ENCODE measurements around the gene FBXO47.
"Not testable (repeated sequence)": the region's sequence is repeated elsewhere in the genome, so short reads cannot be mapped to it uniquely, and the experiment has no call there.

FBXO47 gene

DNA sequence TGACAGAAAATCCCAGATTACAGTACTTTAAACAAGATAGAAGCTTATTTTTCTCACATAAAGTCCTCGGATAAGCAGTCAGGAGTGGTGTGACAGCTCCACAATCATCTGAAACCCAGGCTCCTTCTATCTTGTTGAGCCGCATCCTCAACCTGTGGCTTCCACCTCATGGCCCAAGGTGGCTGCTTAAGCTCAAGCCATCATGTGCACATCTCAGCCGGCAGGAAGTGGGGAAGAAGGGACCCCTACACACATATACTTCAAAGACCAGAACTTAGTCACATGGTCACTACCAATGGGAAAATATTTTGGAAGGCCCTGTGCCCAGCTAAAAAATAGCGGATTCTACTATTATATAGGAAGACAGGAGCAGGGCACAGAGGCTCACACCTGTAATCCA, 11.0 kb upstream of the FBXO47 start:
- DNase-seq = no peak

DNA sequence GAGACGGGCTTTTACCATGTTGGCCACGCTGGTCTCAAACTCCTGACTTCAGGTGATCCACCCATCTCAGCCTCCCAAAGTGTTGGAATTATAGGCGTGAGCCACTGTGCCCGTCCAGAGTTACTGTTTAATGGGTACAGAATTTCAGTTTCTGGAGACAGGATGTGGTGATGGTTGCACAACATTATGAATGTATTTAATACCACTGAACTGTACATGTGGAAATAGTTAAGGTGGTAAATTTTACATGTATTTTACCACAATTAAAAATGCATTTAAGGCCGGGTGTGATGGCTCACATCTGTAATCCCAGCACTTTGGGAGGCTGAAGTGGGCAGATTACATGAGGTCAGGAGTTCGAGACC, 9.0 kb upstream of the FBXO47 start:
- DNase-seq = not testable (repeated sequence)

DNA sequence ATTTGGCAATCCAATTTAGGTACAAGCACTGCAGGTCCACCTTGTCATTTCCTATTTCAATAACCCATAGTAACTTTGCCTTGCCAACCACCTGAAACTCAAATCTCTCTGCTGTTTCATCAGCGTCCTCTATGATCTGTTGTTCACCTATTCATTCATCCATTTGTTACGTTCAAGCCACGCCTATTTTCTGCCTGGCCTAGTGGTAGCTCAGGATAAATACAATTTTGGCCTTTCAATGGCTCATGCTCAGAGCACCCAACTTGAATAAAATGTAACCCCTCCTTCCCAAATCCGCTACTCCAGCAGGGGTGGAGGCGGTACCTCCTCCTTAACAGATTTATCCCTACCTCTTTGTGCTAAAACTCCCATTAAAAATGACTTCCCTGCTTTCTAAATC, 3.6 kb upstream of the FBXO47 start:
- no peak for DNase-seq

DNA sequence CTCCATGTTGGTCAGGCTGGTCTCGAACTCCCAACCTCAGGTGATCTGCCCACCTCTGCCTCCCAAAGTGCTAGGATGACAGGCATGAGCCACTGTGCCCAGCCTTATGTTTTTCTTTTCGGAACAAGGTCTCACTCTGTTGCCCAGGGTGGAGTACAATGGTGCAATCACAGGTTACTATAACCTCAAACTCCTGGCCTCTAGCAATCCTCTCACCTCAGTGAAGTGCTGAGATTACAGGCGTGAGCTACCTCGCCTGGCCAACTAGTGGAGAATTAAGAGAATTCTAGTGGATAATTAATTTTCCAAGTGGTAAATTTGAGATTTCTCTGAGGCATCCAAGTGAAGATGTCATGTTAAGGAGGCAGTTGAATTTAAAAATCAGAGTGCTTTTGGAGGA, 2.9 kb upstream of the FBXO47 start:
- DNase-seq = no peak

DNA sequence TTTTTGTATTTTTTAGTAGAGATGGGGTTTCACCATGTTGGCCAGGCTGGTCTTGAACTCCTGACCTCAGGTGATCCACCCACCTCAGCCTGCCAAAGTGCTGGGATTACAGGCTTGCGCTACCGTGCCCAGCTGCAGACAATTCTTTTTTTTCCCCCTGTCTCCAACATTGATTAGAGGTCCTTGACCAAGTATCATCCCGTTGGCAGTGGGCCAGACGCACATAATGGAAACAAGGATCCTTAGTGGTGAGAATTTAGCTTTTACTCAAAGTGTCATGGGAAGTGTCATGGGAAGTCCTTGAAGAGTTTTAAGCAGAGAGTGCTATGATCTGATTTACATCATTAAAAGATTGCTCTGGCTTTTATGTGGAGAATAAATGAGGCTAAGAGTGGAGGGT, 2.1 kb upstream of the FBXO47 start:
- no peak for DNase-seq

DNA sequence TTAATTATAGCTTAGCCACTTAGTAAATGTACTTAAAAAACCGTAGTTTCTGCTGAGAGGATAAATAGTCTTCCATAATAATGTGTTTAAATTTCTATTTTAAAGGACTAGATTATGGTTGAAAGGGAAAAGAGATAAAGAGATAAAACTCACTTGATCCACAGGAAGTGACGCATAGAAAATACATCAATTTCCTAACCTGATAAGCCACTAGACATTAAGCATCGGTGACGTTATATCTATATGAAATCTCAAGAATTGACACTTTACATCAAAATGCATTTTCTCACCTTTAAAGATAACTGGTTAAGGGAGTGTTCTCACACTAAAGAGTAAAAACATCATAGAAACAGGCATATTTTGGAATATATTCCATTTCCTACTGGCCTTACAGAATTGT, 5.8 kb downstream of the FBXO47 start:
- no peak for DNase-seq

DNA sequence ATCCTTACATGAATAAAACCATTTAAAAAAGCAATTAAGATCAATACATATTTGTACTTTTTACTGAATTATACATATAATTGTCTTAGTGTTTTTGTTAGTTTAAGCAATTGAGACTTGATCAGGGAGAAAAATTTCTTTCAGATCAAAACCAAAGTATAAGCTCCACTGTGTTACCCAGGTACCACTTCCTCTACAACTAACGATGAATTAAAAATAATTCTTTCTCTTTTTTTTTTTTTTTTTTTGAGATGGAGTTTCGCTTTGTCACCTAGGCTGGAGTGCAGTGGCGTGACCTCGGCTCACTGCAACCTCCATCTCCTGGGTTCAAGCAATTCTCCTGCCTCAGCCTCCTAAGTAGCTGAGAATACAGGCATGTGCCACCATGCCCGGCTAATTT, 6.8 kb downstream of the FBXO47 start:
- DNase-seq = no peak

DNA sequence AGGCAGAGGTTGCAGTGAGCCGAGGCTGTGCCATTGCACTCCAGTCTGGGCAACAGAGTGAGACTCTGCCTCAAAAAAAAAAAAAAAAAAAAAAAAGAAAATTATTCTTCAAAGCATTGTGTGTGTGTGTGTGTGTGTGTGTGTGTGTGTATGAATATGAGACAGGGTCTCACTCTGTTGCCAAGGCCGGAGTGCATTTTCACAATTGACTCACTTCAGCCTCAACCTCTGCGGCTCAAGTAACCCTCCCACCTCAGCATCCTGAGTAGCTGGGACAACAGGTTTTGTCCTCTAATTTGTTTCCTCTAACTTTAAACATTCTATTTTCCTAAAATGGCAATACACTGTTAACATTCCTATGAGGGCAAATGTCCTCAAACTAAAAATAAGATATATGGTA, 7.7 kb downstream of the FBXO47 start:
- no peak for DNase-seq

DNA sequence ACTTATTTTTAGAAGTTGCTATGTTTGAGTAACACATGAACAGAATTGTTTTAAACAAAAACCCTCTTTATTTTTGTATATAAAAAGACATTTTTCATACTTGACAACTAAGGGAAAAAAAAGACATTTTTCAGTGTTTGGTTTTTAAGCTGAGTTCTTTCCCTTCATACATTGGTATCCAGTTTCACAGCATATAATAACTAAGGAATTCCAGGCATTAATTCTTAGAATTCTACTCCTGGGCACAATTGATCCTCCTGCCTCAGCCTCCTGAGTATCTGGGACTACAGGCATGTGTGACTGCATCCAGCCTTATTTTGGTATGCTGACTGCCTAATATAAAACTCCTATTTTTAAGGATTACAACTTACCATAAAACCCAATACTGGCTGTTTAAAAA, 8.4 kb downstream of the FBXO47 start:
- no peak for DNase-seq

DNA sequence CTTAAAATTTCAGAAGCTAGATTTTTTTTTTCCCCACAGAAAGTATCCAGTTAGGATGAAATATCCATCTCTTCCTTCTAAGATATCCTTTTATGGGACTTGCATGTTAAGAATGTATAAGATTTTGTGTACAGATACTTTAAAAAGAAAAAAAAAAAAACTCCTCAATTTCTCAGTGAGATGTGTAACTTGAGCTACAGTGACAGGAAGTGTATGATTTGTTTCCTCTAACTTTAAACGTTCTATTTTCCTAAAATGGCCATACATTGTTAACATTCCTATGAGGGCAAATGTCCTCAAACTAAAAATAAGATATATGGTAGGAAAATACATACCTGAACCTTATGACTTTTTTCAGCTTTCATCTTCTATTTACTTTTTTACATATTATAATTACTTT, 8.9 kb downstream of the FBXO47 start:
- no peak for DNase-seq

DNA sequence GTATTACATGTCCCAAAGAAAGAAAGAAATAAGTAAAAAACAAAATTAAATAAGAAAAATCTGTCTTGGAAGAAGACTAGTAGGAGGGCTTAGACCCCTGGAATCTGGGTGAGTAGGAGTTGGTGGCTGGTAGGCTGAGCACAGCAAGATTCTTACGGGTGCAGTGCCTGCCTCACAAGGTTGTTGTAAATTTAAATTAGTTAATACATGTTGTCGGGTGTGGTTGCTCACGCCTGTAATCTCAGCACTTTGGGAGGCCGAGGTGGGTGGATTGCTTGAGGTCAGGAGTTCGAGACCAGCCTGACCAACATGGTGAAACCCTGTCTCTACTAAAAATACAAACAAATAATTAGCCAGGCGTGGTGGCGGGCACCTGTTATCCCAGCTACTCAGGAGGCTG, 13.4 kb downstream of the FBXO47 start:
- not testable (repeated sequence) for DNase-seq

DNA sequence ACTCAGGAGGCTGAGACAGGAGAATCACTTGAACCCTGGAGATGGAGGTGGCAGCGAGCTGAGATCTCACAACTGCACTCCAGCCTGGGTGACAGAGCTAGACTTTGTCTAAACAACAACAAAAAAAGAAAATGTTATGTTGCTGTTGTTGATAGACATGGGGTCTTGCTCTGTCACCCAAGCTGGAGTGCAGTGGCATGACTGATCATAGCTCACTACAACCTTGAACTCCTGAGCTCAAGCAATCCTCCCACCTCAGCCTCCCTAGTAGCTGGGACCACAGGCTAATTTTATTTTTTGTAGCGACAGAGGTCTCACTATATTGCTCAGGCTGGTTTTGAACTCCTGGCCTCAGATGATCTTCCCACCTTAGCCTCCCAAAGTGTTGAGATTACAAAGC, 20.0 kb downstream of the FBXO47 start:
- no peak for DNase-seq

DNA sequence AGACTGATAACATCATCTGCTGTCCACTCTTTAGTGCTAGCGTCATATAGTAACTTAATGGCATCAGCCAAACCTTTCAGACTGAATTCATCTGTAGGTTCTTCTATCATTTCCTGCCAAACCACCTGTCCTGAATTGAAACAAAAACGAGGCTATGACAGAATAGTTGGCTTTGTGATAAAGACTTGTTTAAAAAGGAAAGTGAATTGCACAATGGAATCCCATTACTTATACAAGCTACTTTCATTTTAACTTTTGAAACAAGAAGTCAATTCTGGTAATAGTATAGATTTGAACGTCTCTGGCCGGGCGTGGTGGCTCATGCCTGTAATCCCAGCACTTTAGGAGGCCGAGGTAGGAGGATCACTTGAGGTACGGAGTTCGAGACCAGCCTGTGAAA, 23.6 kb downstream of the FBXO47 start:
- no peak for DNase-seq

DNA sequence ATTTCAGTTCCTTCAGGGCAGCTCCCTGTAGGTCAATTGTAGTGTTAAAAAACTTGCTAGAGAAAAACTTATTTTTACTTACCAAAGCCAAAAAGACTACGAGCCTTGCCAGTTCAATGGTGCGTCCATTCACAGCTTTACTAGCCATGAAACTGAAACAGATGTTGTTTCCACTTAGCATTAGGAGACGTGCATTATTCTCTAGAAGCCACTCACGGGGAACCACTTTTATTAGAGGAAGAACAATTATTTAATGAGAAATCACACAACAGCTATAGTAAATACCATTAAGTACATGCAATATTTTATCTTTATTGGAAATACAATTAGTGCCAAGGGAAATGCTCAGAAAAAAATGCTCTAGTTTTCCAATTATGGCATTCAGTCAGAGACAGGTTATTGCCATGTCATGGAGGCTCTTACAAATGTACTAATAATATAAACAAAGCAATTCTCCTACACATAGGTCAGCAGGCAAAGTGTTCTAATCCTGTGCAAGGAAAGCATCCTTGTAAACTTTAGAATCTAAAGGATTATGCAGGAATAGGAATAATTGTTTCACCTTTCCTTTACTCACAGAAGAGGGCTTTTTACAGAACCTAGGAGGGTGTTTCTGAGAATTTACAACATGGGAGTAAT, 24.4 kb downstream of the FBXO47 start:
- no peak for DNase-seq

DNA sequence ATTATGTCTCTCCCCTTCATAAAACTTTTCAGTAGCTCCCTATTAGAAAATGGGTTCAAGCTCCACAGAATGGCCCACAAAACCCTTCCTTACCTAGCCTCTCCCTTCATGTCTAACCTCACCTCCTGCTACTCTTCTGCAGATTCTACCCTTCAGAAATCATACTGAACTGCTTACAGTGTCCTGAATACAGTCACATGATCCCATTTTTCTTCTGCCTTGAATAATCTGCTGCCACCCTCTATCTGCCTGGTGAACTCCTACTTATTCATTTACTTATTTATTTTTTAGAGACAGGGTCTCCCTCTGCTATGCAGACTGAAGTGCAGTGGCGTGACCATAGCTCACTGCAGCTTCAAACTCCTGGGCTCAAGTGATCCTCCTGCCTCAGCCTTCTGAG, 26.8 kb downstream of the FBXO47 start:
- DNase-seq = no peak

DNA sequence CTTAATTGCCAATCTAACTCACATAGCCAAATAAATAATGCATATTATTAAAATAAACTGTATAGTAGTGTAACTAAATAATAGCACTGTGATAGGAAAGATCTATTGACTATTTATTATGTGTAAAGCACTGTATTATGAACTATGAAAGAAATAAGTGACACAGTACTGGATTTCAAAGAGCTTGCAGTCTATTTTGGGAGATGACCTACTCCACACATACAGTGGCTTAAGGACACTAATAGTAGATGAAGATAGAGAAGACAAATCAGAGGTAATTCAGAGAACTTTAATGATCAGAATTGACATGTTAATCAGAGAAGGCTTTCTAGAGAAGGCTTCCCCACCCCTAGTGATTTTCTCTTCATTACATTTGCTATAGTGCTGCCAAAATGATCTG, 27.2 kb downstream of the FBXO47 start:
- no peak for DNase-seq

DNA sequence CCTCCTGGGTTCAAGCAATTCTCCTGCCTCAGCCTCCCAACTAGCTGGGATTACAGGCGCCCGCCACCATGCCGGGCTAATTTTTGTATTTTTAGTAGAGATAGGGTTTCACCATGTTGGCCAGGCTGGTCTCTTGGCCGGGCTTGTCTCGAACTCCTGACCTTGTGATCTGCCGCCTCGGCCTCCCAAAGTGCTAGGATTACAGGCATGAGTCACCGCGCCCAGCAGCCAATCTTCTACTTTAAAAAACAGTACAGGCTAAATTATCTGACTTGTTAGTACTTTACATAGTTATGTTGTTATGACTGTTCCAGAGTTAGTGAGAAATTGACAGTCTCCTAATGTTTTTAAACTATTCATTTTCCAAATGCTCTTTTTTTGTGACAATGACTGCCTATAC, 33.2 kb downstream of the FBXO47 start:
- DNase-seq = not testable (repeated sequence)

DNA sequence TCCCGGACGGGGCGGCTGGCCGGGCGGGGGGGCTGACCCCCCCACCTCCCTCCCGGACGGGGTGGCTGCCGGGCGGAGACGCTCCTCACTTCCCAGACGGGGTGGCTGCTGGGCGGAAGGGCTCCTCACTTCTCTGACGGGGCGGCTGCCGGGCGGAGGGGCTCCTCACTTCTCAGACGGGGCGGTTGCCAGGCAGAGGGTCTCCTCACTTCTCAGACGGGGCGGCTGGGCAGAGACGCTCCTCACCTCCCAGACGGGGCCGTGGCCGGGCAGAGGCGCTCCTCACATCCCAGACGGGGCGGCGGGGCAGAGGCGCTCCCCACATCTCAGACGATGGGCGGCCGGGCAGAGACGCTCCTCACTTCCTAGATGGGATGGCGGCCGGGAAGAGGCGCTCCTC, 36.4 kb downstream of the FBXO47 start:
- not testable (repeated sequence) for DNase-seq

DNA sequence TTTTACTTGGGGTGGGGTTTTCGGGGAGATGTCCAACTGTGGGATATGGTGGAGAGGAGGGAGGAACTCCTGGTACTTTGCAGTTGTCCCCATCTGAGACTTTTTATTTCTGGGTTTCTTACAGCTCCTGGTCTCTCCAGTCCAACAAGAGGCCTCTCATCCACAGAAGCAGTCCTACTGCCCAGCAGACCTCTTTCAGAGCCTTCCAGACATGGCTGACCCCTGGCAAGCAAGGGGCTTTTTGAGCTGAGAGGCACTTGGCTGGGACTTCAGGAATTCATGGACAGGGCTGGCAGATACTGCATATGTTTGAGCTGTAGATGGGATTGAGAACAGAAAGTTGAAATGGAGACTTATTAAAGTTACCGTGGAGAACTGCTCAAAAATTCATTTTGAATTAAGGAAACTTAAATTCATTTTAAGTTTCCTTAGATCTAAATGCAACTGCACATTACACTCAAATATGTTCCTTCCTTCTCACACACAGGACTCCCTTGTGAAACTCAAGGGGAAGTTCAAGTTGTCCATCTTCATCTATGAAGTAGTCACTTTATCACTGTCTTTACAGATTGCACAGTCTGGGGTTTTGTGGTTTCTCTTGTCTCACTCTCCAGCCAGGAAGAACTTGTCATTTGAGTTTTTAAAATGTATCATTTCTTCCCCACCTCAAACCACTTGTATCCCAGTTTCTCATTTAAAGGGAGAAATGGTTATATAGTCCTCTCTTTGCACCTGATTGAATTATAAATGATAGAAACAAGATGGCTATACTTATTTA, 40.7 kb downstream of the FBXO47 start:
- DNase-seq = no peak

DNA sequence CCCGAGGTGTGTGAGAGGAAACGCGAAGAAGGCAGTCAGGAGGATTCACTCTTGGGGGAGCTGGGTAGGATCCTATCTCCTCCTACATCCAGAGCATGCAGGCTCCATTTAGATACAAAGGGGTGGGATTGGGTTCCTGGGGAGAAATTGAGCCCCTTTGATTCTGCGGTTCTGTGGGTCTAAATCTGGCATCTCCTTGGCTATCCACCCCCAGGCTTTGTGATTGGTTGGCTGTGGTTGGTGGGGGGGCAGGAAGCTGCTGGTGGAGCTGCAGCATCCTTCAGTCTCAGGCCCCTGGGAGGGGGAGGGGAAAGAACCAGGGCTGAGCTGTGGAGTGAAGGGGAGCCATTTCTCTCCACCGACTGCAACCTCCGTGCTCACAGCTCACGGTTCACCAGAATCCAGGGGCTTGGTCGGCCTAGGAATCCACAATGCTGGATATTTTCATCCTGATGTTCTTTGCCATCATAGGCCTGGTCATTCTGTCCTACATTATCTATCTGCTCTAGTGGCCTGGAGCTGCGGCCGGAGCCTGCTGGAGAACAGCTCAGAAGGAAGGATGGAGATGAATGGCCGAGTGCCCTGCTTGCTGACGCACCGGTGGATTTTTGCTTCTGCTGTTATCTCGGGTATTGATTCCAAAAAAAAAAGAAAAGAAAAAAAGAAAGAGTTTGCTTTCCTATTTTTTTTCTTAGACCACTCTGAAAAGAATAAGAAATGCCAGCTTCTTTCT, 41.8 kb downstream of the FBXO47 start, which contains the start of gene LASP1NB:
LASP1NB (plus strand) TSS at position 352 of the 733 bp plus-strand sequence.
- DNase-seq = no peak

DNA sequence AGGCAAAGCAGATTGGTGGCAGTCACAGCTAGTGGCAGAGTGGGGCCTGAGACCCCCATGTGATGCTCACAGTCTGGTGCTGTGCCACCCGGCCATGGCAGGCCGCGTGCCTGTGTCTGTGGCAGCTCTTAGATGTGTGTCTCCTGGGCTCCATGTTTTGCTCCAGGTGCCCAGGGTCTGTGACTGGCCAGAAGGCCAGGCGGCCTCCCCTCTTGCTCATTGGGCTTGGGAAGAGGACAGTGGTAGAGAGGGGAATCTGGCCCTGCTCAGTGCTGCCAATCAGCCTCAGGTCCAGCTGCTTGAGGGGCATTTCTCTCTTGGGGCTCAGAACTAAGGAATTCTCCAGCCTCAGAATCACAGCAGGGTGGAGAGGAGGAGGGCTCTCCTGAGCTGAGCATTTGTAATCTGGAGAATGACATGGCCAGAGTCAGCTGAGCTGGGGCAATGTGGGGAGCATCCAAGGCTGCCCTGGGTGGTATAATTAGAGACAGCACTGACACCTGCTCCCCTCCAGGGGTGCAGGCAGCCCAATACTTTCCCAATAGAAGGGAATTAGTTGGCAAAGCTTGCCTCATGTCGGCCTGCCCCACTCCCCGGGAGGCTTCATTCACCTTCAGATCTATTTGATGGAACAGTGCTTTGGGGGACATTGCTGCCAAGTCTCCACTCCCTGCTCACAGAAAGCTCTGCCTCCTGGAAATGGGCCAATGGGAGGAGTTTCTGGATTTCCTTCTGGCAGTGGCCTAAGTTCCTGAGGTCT, 44.5 kb downstream of the FBXO47 start:
- peak; percentile 52 for DNase-seq

DNA sequence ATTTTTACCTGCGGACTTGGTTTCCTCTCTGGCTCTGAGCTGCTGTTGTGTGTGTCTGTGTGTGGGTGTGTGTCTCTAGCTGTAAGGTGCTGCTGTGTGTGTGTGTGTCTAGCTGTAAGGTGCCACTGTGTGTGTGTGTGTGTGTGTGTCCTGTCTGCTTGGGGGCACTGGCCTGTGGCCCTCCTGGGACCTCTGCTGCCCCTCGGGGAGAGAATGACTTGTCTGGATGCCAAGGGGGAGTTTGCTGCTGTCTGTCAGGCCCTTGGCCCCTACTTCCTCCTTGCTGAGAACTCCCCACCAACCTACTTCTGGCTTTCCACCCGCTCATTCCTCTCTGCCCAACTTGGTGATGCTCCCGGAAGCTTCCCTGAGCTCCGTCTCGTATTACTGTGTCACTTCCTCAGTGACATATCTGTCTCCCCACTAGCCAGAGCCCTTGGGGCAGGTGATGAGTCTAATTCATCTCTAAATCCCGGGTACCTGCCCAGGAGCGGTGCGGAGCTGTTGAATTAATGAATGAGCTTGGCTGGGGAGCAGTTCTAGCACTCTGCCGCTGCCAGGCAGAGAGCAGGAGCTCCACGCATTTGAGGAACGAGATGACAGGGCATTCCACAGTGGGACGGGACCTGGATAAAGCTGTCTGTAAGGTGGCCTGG, 45.3 kb downstream of the FBXO47 start:
- DNase-seq = no peak

All from NCI-H1092 treated with DMSO at 0.1 percent for 48 hours (cell line).